Endometrium (tissue), 2 donors: Measurements from ENCODE around the gene BNC2.

Source experiments
- FAIRE-seq: peaks from 2 replicates; lab custom pipeline; 2012; peaks lifted over from hg19 to GRCh38; lab: Jason Lieb, UNC
- donor health status: control.
- donor health status: control.

BNC2 gene

GRCh38 chr9:16627521-16627920 is 242.9 kb downstream of the BNC2 start:
- FAIRE-seq = no peak

- FAIRE-seq = no peak
Measured at GRCh38 chr9:16626577-16627130, 243.8 kb downstream of the BNC2 start.

- FAIRE-seq = no peak
Measured at GRCh38 chr9:16625811-16626210, 244.7 kb downstream of the BNC2 start.

- no peak for FAIRE-seq
Measured at GRCh38 chr9:16625161-16625631, 245.3 kb downstream of the BNC2 start.

GRCh38 chr9:16624744-16625117 is 245.7 kb downstream of the BNC2 start:
- no peak for FAIRE-seq

- no peak for FAIRE-seq
Measured at GRCh38 chr9:16623989-16624743, 246.3 kb downstream of the BNC2 start.

GRCh38 chr9:16622541-16622940 is 247.9 kb downstream of the BNC2 start:
- no peak for FAIRE-seq

- FAIRE-seq = no peak
Measured at GRCh38 chr9:16619914-16620520, 250.5 kb downstream of the BNC2 start.

- peak; percentile 88 for FAIRE-seq
Measured at GRCh38 chr9:16619402-16619801, 251.1 kb downstream of the BNC2 start.

- no peak for FAIRE-seq
Measured at GRCh38 chr9:16618524-16618923, 251.9 kb downstream of the BNC2 start.

GRCh38 chr9:16616686-16617085 is 253.8 kb downstream of the BNC2 start:
- FAIRE-seq = no peak

GRCh38 chr9:16615451-16615850 is 255.0 kb downstream of the BNC2 start:
- FAIRE-seq = no peak

- no peak for FAIRE-seq
Measured at GRCh38 chr9:16613605-16614004, 256.9 kb downstream of the BNC2 start.

GRCh38 chr9:16613051-16613450 is 257.4 kb downstream of the BNC2 start:
- no peak for FAIRE-seq

- no peak for FAIRE-seq
Measured at GRCh38 chr9:16612627-16613026, 257.8 kb downstream of the BNC2 start.

GRCh38 chr9:16611983-16612382 is 258.5 kb downstream of the BNC2 start:
- no peak for FAIRE-seq

- no peak for FAIRE-seq
Measured at GRCh38 chr9:16611001-16611400, 259.5 kb downstream of the BNC2 start.

GRCh38 chr9:16610538-16610937 is 259.9 kb downstream of the BNC2 start:
- no peak for FAIRE-seq

GRCh38 chr9:16608906-16609305 is 261.6 kb downstream of the BNC2 start:
- FAIRE-seq = no peak

- no peak for FAIRE-seq
Measured at GRCh38 chr9:16602494-16602893, 268.0 kb downstream of the BNC2 start.

GRCh38 chr9:16601991-16602390 is 268.5 kb downstream of the BNC2 start:
- no peak for FAIRE-seq

- FAIRE-seq = no peak
Measured at GRCh38 chr9:16598316-16598715, 272.2 kb downstream of the BNC2 start.

- peak; percentile 4 for FAIRE-seq
Measured at GRCh38 chr9:16597136-16597535, 273.3 kb downstream of the BNC2 start.

- FAIRE-seq = no peak
Measured at GRCh38 chr9:16595227-16595626, 275.2 kb downstream of the BNC2 start.
